CD4-positive, alpha-beta memory T cell (primary cell): Measurements from ENCODE around the gene PLA2G12A. TPM values are rescaled to one million over a fixed set of nuclear protein-coding genes. Genes with fewer than 3 reads are reported as not detected.

Experiments used
- CTCF ChIA-PET: fragments of 350-600 bp; sonication (Branson Sonifier 250); formaldehyde crosslinking; loops from one replicate; lab custom pipeline; 2021; ENCODE audit warnings: inconsistent platforms; ENCODE audit not compliant: partially characterized antibody; lab: Charles Lee
- POLR2A ChIA-PET: fragments of 350-600 bp; sonication (Branson Sonifier 250); formaldehyde crosslinking; loops from one replicate; lab custom pipeline; 2021; ENCODE audit not compliant: partially characterized antibody; lab: Charles Lee
- DNase-seq, 5 donors: peaks; one replicate each; pipeline versions ENCODE4 v3.0.0 to v3.0.0-alpha.2; 2020 to 2022; ENCODE audit warnings: mixed read lengths in 1 of 5
- H3K27ac ChIP-seq: one replicate; pipeline ENCODE4 v1.7.0; 2013; ENCODE audit warnings: low read depth, low read length
- H3K27me3 ChIP-seq: 2 replicates; pipeline ENCODE4 v1.7.0; 2013; ENCODE audit warnings: mild to moderate bottlenecking, low read length, moderate library complexity; ENCODE audit not compliant: insufficient read depth
- H3K36me3 ChIP-seq: 2 replicates; pipeline ENCODE4 v1.7.0; 2013; ENCODE audit warnings: mild to moderate bottlenecking, low read length, moderate library complexity; ENCODE audit not compliant: insufficient read depth
- H3K4me1 ChIP-seq: 2 replicates; pipeline ENCODE4 v1.7.0; 2013; ENCODE audit warnings: mild to moderate bottlenecking, low read length, moderate library complexity; ENCODE audit not compliant: insufficient read depth
- H3K4me3 ChIP-seq, 2 donors: one replicate each; pipeline ENCODE4 v1.7.0; 2013; ENCODE audit warnings: low read length in 2 of 2, mild to moderate bottlenecking in 1 of 2
- H3K9me3 ChIP-seq, 2 donors: one replicate each; pipeline ENCODE4 v1.7.0; 2013; ENCODE audit warnings: low read length in 2 of 2, control low read depth in 1 of 2; ENCODE audit not compliant: control insufficient read depth in 1 of 2
- H3K27ac Mint-ChIP-seq, 7 donors: one replicate each; pipeline ENCODE4 v1.8.0; 2020 to 2021; ENCODE audit warnings: mixed read lengths in 7 of 7, mild to moderate bottlenecking in 6 of 7, inconsistent platforms in 3 of 7, moderate library complexity in 3 of 7
- H3K27me3 Mint-ChIP-seq, 2 donors: one replicate each; pipeline ENCODE4 v1.8.0; 2020 to 2021; ENCODE audit warnings: mixed read lengths in 2 of 2
- H3K36me3 Mint-ChIP-seq, 2 donors: one replicate each; pipeline ENCODE4 v1.8.0; 2020 to 2021; ENCODE audit warnings: mixed read lengths in 2 of 2, inconsistent platforms in 1 of 2, mild to moderate bottlenecking in 1 of 2
- H3K4me1 Mint-ChIP-seq, 4 donors: one replicate each; pipeline ENCODE4 v1.8.0; 2020 to 2021; ENCODE audit warnings: mixed read lengths in 4 of 4, mild to moderate bottlenecking in 1 of 4
- H3K4me3 Mint-ChIP-seq, 8 donors: one replicate each; pipeline ENCODE4 v1.8.0; 2020 to 2021; ENCODE audit warnings: mixed read lengths in 8 of 8, mild to moderate bottlenecking in 7 of 8, moderate library complexity in 6 of 8, inconsistent platforms in 3 of 8
- H3K9me3 Mint-ChIP-seq, 8 donors: one replicate each; pipeline ENCODE4 v1.8.0; 2020 to 2021; ENCODE audit warnings: mixed read lengths in 8 of 8, mild to moderate bottlenecking in 5 of 8, inconsistent platforms in 3 of 8, moderate library complexity in 1 of 8
- intact Hi-C: fragments of 100-400 bp; cut with micrococcal nuclease; formaldehyde crosslinking; loops from one replicate; pipeline ENCODE4 v1.15.1; 2023
- polyA plus RNA-seq, 2 donors: library from polyadenylated mRNA; unstranded; fragments of 300-500 nt; fragmentation: Illumina TruSeq; gene quantifications; one replicate each; pipeline ENCODE4 v1.2.3, GENCODE V29; 2021
- total RNA-seq, 2 experiments: library from RNA; stranded (reverse); gene quantifications; one replicate each; pipeline ENCODE4 v1.2.3, GENCODE V29; 2021

Gene PLA2G12A
- total and polyA plus RNA-seq, 4 experiments from 2014 or later, result 15.7 to 64.8 (median 25.6) TPM

DNA sequence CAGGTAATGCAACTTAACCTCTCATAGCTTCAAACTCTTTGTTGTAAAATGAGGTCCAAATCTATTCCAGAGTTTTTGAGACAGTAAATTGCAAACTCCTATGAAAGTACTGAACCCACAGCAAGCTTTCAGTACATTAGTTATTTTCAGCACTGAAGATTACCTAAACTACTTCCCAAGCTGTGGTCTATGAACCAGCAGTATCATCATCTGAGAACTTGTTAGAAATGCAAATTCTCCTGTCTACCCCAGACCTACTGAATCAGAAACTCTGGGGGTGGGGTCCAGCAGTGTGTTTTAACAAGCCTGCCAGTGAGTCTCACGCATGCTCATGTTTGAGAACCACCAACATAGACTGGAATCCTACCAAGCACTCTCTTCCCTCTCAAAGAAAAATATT lies 20.9 kb downstream of the PLA2G12A start:
- Histone ChIP-seq H3K27me3 (no peaks in the 10 kb centered on the region), H3K27ac (no peak overlapping the region), H3K4me1 (peaks cover 4% of the 10 kb centered on the region), H3K9me3 (no peaks in the 10 kb centered on the region), H3K4me3 (no peak overlapping the region), H3K36me3 (peaks cover 9% of the 10 kb centered on the region)
- Mint-ChIP-seq H3K4me3 (no peak overlapping the region), H3K4me1 (peaks cover 2 to 6% (median 3%) of the 10 kb centered on the region in 4 donors), H3K27ac (no peak overlapping the region), H3K36me3 (peaks cover 15 to 18% of the 10 kb centered on the region in 2 donors), H3K9me3 (no peaks in the 10 kb centered on the region), H3K27me3 (no peaks in the 10 kb centered on the region)
- CTCF ChIA-PET, result no interaction called here
- intact Hi-C loops, result loop anchor here (10.0 kb wide), 1 partner anchor 266 kb away; no protein-coding TSS in a partner anchor
- DNase-seq, result no peak
- POLR2A ChIA-PET, result no interaction called here

DNA sequence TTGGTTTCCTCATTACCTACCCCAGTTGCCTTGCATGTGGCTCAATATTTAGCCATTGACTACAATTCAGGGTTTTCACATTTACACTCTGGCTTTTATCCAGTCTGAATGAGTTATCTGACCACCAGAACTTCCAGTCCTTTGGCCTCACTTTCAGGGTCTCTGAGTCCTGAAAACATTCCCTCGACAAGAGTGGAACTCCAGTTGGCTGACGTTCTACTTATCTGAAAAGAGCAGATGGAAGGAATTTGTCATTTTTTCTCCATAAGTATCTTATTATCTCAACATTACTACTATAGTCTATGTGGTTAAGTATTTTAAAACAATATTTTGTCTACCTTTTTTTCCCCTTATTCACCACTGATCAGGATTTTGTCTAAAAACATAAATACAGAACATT lies 21.4 kb downstream of the PLA2G12A start:
- Histone ChIP-seq H3K4me1 (peaks cover 10% of the 10 kb centered on the region), H3K27ac (no peak overlapping the region), H3K36me3 (peaks cover 5% of the 10 kb centered on the region), H3K27me3 (no peaks in the 10 kb centered on the region), H3K4me3 (no peak overlapping the region), H3K9me3 (no peaks in the 10 kb centered on the region)
- Mint-ChIP-seq H3K36me3 (peaks cover 13 to 16% of the 10 kb centered on the region in 2 donors), H3K4me3 (no peak overlapping the region), H3K9me3 (no peaks in the 10 kb centered on the region), H3K4me1 (peaks cover 6 to 11% (median 7%) of the 10 kb centered on the region in 4 donors), H3K27ac (peak overlapping the region in 2 of 7 donors; percentile 62 to 70), H3K27me3 (no peaks in the 10 kb centered on the region)
- ChIA-PET CTCF (no interaction called here), POLR2A (interaction anchor here (0.6 kb wide), 1 partner anchor 22 kb away, joined by 3 read pairs; the partner anchor contains the start of gene PLA2G12A)
- DNase-seq, result no peak
- intact Hi-C loops, result loop anchor here (10.0 kb wide), 1 partner anchor 266 kb away; no protein-coding TSS in a partner anchor

DNA sequence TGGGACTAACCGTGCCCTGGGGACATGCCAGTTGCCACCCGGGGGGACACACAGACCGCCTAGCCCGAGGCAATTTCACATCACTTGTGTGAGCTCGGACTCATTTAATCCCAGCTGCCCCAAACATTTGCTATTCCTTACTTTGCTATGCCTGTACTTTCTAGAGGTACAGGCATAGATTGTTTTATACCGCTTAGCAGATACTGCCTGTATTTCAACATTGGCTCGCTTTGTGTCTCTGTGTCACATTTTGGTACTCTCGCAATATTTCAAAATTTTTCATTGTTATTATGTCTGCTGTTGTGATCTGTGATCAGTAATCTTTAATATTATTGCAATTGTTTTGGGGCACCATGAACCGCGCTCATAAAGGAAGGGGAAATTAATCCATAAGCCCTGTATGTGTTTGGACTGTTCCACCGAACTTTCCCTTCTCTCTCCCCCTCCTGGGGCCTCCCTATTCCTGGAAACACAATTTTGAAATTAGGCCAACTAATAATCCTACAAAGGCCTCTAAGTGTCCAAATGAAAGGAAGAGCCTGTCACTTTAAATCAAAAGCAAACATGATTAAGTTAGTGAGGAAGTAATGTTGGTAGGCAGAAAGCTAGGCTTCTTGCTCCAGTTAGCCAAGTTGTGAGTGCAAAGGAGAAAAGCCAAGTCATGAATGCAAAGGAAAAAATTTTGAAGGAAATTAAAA lies 26.1 kb downstream of the PLA2G12A start:
- peaks cover 0 to 16% of the 10 kb centered on the region in 2 donors for H3K36me3 Mint-ChIP-seq
- no peaks in the 10 kb centered on the region for H3K27me3 Mint-ChIP-seq
- peaks cover 25 to 53% (median 36%) of the 10 kb centered on the region in 4 donors for H3K4me1 Mint-ChIP-seq
- H3K4me3 ChIP-seq, result peak overlapping the region; percentile 38 to 56
- no peaks in the 10 kb centered on the region for H3K27me3 ChIP-seq
- ChIA-PET CTCF (interaction anchor here (0.8 to 4.3 kb wide), 11 partner anchors 8 to 141 kb away, joined by 3 to 17 read pairs (median 4); partner anchors contain the start of gene PLA2G12A), POLR2A (interaction anchor here (0.6 to 4.6 kb wide), 12 partner anchors 12 to 273 kb away, joined by 3 to 23 read pairs (median 5); partner anchors contain the start of genes MCUB, PLA2G12A and SEC24B)
- peak overlapping the region; percentile 71 for H3K27ac ChIP-seq
- no peak for DNase-seq
- peak overlapping the region; percentile 72 to 94 (median 86) for H3K27ac Mint-ChIP-seq
- peak overlapping the region; percentile 92 to 98 (median 95) for H3K4me3 Mint-ChIP-seq
- peaks cover 43% of the 10 kb centered on the region for H3K4me1 ChIP-seq
- intact Hi-C loops, result loop anchor here (1.0 to 10.0 kb wide), 10 partner anchors 13 to 1982 kb away; partner anchors contain the start of genes GAR1, PAPSS1 and SEC24B
- peaks cover 0 to 7% (median 0%) of the 10 kb centered on the region in 8 donors for H3K9me3 Mint-ChIP-seq
- no peaks in the 10 kb centered on the region for H3K9me3 ChIP-seq
- H3K36me3 ChIP-seq, result no peaks in the 10 kb centered on the region

DNA sequence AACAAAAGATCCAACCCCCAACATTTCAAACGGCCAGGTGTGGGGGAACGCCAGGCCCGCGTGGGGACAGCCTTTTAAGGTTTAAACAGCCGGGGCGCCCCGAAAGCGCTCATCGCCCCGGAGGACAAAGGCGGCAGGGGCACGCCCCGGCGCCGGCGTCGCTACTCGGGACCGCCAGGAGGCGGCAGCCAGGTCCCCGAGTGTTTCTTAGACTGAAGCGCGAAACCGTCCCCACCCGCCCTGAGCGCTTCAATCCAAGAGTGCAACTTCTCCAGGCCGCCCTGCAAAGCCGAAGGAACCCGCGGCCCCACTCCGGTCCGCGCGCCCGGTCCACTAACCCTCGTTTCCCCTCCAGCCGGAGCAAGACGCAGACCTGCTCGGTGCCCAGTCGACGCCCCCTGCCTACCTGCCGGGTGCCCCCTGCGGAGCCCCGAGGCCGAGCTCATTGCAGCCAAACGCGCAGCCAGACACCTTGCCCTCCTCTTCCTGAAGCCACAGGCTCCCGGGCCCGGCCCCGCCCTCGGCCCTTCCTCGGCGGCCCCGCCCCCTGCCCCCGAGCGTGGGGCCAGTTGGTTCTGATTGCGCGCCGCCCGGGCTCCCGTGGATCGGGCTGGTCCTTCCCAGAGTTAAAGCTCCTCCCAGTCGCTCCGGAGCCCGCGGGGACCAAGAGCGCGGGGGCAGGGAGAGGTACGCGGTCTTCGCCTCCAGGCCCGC lies 26.8 kb downstream of the PLA2G12A start, which contains the start of gene CASP6:
TSS of gene CASP6 (minus strand) at position 496 of the 714 bp plus-strand sequence. CDS start at position 446, 50 bp downstream.
- Mint-ChIP-seq H3K4me3 (peak within 1 kb of the TSS; percentile 92 to 98 (median 95)), H3K27ac (peak within 1 kb of the TSS; percentile 86 to 96 (median 93)), H3K9me3 (peaks cover 0 to 7% (median 0%) of the 10 kb centered on the region in 8 donors), H3K27me3 (no peaks in the 10 kb centered on the region), H3K36me3 (peaks cover 0 to 18% of the 10 kb centered on the region in 2 donors), H3K4me1 (peaks cover 31 to 60% (median 42%) of the 10 kb centered on the region in 4 donors)
- peak; percentile 72 to 83 (median 77) for DNase-seq
- H3K4me3 ChIP-seq, result peak within 1 kb of the TSS; percentile 48 to 56
- intact Hi-C loops, result loop anchor here (1.0 to 10.0 kb wide), 10 partner anchors 12 to 1981 kb away; partner anchors contain the start of genes GAR1, PAPSS1 and SEC24B
- H3K4me1 ChIP-seq, result peaks cover 47% of the 10 kb centered on the region
- no peaks in the 10 kb centered on the region for H3K36me3 ChIP-seq
- H3K9me3 ChIP-seq, result no peaks in the 10 kb centered on the region
- ChIA-PET CTCF (interaction anchor here (0.8 to 4.3 kb wide), 11 partner anchors 9 to 141 kb away, joined by 3 to 17 read pairs (median 4); partner anchors contain the start of gene PLA2G12A), POLR2A (interaction anchor here (0.6 to 4.6 kb wide), 13 partner anchors 12 to 272 kb away, joined by 3 to 23 read pairs (median 4); partner anchors contain the start of genes MCUB, PLA2G12A and SEC24B)
- H3K27me3 ChIP-seq, result no peaks in the 10 kb centered on the region
- H3K27ac ChIP-seq, result peak within 1 kb of the TSS; percentile 71

DNA sequence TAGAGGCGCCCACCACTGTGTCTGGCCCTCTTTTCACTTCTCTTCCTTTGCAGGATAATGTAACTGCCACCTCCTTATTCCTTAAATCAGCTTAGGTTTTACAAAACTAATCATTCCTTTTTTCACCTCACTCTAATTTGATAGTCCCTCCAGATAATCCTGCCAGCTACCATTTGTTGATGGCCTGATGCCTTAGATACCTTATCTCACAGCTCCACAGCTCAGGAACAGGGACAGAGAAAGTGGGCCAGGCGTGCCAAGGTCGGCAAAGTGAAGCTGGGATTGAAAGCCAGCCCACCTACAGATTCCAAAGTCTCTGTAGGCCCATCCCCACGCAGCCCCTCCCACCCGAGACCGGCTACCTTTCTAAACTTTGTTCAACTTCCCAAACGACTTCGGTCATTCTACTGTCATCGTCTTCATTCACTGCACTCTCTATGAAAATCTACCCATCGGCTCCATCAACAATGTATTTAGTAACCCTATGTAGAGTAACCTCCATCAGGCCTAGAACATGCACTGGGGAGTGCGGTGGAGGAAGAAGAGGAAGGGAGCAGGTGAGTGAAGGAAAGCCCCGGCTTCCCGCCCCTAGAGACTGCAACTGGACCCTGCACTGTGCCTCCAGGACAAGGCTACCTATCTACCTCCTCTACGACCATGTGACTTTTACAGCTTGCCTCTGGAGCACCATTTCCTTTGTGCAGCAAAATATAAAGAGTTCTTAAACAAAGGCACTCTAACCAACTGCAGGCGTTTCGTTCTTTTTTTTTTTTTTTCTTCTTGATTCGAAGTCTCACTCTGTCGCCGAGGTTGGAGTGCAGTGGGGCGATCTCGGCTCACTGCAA lies 28.1 kb downstream of the PLA2G12A start:
- peak overlapping the region; percentile 71 for H3K27ac ChIP-seq
- ChIA-PET POLR2A (interaction anchor here (0.6 to 4.6 kb wide), 13 partner anchors 10 to 269 kb away, joined by 3 to 23 read pairs (median 8); partner anchors contain the start of genes GAR1, MCUB, PLA2G12A and SEC24B), CTCF (interaction anchor here (0.7 to 4.3 kb wide), 15 partner anchors 9 to 276 kb away, joined by 3 to 17 read pairs (median 6); partner anchors contain the start of genes PLA2G12A and SEC24B)
- H3K36me3 ChIP-seq, result peaks cover 8% of the 10 kb centered on the region
- intact Hi-C loops, result loop anchor here (5.0 to 10.0 kb wide), 2 partner anchors 273 to 1979 kb away; partner anchors contain the start of gene PAPSS1
- Mint-ChIP-seq H3K4me3 (peak overlapping the region; percentile 92 to 98 (median 95)), H3K9me3 (peaks cover 0 to 8% (median 0%) of the 10 kb centered on the region in 8 donors), H3K36me3 (peaks cover 8 to 25% of the 10 kb centered on the region in 2 donors), H3K4me1 (peaks cover 31 to 68% (median 46%) of the 10 kb centered on the region in 4 donors), H3K27me3 (no peaks in the 10 kb centered on the region), H3K27ac (peak overlapping the region; percentile 86 to 96 (median 93))
- no peaks in the 10 kb centered on the region for H3K27me3 ChIP-seq
- peak overlapping the region; percentile 37 to 56 for H3K4me3 ChIP-seq
- peak in 2 of 5 donors; percentile 12 to 17 for DNase-seq
- peaks cover 47% of the 10 kb centered on the region for H3K4me1 ChIP-seq
- H3K9me3 ChIP-seq, result no peaks in the 10 kb centered on the region
